HG02798 (cell line): ENCODE measurements around the gene RAC3.

ENCODE experiments used
- ATAC-seq: cut with Tn5 transposase; IDR thresholded peaks from one replicate; pipeline ENCODE4 v1.9.1; 2021; ENCODE audit warnings: mild to moderate bottlenecking; ENCODE audit not compliant: unreplicated experiment, poor library complexity

The RAC3 gene

DNA sequence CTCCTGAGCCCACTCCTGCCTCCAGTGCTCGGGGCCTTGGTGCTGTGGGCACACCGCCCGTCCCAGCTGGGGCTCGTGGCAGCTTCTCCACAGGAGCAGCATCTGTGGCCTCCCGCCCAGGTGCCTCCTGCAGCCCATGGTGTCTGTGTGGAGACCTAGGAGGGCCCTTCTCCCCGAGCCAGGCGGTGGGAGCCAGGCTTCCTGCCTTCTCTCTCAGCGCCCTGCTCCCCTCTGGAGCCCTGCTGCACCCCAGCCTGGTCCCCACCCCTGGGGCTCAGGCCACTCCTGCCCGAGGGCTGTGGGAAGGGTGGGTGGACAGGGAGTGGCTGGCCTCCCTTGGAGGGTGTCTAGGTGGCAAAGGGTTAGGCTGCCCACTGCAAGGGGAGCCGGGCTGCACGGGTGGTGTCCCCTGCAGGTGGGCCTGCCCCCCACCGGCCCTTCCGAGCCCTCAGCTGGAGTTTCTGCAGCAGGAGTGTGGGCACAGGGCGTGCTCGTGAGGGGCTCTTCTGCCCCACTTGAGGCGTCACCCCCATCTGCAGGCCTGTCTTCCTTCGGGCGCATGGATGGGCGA, 19.8 kb upstream of the RAC3 start:
- no peak for ATAC-seq

DNA sequence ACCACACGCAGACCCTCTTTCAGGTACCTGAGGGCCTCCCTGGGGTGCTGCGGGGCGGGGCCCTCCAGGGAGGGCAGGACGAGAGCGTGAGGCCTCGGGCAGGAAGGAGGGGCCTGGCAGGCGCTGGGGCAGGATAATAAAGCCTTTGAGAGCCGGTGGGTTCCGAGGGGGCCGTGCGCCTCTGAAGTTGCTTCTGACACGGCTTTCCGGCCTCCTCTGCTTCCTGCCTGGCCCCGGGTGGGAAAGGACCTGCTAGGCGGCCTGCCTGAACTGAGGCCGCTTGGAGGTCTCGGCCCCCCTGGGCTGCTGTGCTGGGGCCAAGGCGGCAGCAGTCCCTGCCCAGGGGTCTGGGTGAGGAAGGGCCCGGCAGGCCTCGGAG, 19.2 kb upstream of the RAC3 start:
- no peak for ATAC-seq

DNA sequence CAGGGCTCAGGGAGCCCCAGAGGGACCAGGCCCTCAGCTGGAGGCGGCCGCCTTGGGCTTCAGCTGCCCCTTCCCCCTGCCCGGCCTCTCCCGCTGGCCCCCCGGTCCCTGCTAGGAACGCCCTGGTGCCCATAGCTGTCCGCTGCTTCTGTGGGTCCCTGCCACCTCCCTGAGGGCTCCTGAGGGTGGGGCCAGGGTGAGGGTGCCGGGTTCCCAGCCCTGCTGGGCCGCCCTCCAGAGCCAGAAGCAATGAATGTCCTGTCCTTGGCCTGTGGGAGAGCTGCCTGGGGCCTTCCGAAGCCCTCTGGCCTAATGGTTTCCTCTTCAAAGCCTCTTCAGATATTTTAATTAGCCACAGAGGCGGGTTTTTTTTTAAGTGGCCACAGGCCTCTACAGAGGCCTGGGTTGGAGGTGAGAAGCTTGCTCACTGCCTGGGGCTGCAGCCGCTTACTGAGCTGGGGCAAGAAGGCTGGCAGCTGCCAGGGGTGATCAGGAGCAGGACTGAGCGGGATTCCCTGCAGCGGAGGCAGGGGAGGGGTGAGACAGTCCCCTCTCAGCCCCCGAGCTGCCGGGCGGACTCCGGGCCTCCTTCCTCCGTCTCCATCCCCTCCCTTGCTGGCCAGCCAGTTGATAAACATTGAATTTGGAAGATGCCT, 18.7 kb upstream of the RAC3 start:
- no peak for ATAC-seq

DNA sequence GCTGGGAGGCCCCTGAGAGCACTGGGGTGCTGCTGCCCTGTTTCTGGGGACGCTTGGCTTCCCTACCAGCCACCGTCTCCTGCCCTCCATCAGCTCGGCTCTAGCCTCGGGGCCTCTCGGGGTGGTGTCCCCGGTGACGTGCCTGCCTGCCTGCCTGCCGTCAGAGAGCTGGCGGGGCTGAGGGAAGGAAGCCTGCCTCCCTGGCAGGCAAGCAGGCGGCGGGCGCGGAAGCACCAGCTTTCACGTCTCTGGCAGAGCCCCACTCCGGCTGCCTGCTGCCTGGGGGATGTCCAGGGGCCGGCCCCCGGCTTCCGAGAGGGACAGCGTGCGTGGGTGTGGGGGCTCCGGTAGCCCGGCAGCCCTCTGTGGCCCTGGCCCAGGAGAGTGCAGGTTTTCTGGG, 18.1 kb upstream of the RAC3 start:
- no peak for ATAC-seq

DNA sequence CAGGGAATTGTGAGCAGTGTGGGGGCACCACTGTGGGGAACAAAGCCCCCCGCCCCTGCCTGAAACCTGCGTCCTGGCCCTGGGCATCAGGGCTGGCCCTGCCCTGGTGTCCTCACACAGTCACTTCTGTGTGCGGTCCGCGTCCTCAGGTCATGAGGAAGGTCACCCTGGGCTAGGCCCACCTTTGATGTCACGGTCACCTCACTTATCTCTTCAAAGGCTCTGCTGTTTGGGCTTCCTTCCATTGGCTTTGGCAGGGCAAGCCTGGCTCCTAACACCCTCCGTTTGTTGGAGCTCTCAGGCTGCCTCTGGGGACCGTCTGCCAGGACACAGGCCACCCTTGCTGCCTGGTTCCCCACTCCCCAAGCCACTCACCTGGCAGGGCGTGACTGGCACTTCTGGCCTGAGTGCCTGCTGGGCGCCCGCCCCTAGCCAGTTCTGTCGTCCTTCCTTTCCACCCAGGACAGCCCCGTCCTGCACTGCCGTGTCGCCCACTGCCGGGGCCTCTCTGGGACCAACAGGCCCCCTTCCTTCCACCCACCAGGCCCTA, 17.6 kb upstream of the RAC3 start:
- no peak for ATAC-seq

DNA sequence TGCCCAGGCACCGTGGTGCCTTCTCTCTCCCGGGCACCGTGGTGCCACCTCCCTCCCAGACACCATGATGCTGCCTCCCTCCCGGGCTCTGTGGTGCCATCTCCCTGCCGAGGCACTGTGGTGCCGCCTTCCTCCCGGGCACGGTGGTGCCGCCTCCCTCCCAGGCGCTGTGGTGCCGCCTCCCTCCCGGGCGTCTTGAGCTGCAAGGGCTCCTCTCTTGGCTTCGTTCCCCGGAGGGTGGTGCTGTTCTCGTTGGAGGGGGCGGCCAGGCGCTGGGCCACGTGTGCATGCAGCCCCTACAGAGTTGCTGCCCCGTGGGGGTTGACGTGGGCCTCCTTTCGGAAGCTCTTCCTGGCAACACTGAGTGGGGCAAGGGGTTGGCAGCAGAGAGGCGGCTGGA, 17.0 kb upstream of the RAC3 start:
- ATAC-seq = no peak

DNA sequence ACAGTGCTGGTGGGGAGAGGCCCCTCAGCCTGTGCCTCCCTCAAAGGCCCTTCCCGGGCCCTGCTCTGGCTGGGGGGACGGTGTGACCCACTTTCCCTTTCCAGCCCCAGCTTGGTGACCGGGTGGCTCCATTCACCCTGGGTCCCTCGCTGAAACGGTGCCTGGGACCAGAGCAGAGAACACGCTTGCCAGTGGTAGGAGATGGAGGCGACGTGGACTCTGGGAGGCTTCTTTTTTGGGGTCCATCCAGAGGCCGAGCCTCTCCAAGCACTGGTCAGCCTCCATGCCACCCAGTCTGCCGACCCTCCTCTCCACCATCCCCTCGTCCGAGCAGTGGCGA, 16.5 kb upstream of the RAC3 start:
- no peak for ATAC-seq

DNA sequence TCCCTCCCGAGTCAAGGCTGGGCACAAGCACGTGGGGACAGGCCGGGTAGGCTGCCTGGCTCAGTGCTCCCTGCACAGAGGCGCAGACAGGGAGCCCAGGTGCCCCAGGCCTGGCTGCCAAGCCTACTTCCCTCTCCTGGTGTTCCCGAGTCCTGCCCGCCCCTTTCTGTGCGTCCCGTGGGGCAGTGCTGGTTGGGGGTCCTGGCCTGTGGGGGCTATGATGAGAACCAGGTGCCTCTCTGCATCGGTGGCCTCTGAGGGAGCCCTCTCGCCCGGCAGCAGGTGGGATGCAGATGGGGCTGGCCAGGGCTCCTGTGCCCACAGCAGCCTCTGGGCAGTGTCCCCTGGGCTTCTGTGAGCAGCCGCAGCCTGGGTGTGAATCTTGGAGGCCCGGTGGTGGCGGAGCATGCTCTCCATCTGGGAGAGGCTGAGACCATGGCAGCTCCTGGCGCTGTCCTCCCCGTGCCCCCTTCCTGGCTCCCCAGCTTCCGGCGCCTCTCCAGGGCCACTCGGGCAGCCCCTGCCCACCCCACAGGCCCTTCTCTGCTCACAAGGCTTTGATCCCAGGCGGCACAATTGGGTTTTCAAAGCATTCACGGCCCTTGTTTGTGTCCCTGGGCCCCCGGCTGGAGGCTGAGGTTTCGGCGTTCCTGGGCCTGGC, 16.0 kb upstream of the RAC3 start:
- ATAC-seq = no peak

DNA sequence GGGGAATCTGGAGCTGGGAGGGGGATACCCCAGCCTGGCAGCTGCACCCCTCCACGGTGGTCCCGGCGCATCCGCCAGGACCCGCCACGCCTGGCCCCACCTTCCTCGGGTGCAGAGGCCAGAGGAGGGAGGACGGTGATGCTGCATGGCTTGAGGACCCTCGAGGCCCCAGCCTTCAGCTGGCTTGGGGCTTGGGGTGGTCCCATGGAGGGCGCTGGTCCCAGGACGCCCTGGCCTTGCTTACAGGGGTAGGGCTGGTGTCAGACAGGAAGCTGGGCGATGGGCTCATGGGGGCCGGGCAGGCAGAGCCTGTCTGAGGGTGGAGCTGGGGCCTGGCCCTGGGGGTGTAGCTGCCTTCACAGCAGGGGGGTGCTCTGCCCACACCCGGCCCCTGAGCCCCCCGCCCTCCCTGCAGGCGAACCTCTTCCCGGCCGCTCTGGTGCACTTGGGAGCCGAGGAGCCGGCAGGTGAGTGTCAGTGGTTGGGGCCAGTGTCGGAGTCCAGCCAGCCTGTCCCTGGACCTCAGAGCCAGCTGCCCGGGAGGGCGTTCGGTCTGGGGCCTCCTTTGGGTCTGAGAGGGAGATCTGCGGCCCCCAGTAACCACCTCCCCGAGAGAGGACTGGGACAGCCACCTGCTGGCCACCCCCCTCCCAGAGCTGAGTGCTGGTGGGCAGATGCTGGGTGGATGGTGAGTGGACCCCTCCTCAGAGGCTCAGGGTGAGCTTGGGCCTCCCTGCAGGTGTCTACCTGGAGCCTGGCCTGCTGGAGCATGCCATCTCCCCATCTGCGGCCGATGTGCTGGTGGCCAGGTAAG, 15.2 kb upstream of the RAC3 start:
- no peak for ATAC-seq

DNA sequence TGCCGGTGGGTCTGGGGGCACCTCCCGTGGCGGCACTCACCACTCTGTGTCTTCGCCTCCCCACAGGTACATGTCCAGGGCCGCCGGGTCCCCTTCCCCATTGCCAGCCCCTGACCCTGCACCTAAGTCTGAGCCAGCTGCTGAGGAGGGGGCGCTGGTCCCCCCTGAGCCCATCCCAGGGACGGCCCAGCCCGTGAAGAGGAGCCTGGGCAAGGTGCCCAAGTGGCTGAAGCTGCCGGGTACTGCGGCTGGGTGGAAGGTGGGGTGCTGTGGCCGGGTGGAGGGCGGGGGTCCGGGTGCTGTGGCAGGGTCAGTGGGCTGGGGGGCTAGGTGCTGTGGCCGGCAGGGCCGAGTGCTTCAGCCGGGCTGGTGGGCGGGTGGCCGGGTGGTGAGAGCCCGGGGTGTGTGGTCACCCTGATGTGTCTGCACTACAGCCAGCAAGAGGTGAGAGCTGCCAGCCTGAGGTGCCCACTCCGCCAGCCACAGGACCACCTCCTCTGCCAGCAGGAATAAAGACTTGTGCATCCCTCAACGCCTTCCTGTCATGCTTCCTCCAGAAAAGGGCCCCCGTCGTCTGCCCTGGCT, 14.5 kb upstream of the RAC3 start:
- no peak for ATAC-seq

DNA sequence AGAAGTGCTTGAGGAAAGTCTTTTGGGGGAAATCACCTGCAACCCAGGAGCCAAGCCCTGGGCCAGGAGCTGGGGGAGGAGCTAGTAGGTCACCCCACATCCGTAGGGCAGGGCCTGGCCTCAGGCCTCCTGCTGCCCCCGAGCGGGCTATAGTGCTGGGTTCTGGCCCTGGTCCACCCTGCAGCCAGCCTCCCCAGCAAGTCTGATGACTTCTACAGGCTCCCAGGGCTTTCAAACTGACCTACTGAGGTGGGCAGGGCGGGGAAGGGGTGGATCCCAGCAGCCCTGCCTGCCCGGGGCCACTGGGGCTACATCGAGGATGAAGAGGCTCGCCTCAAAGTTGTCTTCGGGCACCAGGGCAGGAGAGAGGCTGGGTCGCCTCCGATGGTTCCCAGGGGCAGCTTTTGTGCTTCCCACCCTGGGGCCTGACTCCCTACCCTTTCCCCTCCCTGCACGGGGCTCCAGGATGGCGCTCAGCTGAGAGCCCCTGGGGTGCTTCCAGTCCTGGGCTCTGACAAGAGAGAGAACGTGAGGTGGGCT, 13.8 kb upstream of the RAC3 start:
- no peak for ATAC-seq

DNA sequence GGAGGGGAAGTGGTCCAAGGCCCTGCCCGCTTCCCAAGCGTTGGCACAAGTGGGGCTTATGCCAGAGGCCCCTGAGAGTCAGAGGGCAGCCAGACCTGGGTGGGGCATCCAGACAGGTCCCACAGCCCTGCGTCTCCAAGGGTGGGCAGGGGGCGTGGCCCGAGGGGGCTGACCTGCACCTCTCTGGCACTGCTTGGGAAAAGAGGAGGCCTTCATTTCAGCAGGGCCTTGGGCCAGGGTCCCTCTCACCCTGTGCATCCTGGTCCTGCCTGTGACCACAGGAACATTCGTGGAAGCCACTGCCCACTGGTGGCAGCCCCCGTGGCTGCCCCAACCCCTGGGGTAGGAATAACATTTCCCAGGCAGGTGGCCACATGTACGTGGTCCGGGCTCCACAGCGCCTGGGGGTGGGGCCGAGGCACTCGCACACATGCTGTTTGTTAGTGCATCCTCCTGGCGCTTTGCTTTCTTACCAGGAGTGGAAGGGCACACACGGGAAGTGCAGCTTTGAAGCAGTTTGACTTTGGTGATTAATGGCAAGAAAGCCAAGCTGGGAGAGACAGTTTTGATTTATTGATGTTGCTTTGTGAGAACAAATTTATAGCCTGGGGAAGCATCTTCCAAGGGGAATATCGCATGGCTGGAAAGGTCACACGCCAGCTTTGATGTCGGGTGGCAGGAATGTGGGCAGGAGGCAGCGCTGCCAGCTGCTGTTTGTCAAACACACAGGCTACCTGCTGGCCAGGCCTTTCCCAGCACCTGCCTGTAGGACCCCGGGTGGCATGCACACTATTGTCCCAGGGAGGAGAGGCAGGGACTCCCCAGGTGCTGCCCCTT, 13.1 kb upstream of the RAC3 start:
- ATAC-seq = no peak

DNA sequence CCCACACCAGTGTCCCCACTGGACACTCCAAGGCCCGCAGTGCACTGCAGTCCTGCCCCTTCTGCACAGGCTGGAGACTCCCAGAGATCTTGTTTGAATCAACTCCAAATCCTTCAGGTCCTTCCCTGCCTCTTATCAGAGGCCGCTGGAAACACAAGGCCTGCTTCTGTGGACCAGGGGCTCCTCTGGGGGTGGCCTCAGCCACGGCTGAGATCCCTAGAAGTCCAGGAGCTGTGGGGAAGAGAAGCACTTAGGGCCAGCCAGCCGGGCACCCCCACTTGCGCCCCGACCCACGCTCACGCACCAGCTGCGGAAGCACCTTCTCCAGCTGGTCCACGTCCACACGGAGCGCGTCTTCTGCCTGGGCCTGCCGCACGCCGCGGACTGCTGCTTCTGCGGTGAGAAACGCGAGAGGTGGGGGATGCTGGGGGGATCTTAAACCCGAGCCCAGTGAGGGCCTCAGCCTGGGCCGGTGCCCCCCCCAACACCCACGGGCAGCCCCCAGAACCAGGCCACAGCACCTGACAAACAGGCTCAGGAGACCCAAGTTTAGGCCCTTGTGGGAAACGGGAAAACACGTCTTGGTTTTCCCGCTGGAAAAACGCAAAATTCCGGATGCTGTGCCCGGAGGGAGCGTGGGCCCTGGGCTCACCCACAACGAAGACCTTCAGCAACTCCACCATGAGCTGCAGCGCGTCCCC, 12.3 kb upstream of the RAC3 start:
- ATAC-seq = no peak

DNA sequence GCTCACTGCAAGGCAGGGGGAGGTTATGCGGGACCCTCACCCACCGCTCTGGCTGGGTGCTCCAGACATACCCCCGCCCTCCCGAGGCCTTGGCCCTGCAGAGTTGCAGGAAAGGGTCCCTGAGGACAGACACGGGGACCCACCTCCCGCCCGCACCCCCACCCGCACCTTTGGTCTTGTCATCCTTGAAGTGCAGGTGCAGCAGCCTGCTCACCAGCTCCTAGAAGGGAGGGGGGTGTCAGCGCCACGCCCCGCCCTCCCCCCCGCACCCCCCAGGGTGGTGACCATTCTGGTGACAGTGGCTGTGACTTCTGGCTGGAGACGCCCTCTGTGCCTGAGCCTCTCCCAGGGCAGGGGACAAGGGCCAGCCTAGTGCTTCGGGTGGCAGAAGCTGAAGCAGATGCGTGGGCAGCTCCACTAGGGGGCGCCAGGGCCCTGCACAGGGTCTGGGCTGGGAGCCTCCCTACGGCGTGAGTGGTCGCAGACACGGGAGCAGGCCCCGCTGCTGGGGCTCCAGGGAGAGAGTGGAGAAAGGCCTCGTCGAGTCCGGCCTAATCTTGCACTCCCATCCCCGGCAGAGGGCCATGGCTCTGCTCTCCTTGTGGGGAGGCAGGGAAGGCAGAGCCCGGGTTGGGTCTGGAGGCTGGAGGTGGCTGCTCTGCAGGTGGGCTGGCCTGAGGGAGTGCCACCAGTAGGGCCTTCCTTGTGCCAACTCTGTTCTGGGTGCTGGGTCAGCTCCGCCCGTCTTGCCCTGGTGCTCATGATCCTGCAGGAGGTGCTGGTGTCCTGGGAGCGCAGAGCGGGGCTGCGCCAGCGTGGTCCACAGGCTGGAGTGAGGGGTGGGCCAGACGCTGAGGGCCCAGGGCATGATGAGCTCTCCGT, 11.5 kb upstream of the RAC3 start:
- no peak for ATAC-seq

DNA sequence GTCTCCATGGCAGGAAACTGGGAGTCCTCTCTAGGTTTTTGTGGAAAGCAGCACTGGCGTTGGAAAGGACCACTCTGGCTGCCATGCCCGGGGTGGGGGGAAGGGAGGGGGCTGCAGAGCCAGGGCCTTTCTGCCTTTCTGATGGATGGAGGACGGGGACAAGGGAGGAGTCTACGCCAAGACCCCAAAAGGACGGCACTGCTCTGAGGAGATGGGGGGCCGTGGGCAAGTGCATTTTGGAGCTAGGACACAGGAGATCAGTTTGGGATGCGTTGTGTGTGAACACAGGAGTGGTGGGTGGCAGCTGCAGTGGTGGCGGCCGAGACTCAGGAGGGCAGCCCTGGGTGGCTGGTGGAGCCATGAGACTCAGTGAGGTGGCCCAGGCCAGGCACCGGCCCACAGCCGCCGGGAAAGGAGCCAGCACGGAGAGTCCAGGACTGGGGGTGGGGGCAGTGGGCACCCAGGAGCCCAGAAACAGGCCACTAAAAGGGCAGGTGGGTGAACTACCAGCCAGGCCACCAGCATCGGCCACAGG, 10.8 kb upstream of the RAC3 start:
- no peak for ATAC-seq

DNA sequence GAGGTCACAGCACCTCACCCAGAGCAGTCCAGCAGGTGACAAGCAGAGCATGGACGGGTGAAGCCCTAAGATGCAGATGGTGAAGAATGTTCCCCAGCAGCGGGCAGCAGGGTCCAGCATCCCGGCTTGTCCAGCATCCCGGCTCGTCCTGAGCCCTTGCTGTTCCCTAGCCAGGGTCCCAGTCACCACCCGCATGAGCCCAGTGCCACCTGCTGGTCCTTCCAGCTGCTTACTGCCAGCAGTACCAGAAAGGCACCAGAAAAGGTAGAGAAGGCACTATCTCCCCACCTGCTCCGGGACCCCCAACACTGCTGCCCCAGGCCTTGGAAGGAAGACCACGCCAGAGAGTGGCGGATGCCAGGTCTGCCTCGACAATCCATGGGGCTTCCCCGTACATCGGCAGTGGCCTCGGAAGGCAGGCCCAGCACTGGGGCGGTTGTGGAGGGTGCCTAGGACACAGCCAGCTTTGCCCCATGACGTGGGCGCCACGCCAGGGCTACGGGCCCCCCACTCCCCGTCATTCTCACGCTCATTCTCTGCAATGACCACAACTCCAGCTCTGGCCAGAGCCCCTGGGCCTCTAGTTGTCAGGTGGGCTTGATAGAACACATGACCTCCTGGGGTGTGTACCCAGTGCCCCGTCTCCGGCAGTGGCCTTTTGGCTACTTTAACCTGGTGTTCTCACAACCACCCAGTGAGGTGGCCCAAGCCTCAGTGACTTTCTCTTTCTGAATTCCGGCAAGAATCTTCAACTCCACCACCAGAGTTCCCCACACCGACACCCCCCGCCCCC, 10.2 kb upstream of the RAC3 start:
- no peak for ATAC-seq

DNA sequence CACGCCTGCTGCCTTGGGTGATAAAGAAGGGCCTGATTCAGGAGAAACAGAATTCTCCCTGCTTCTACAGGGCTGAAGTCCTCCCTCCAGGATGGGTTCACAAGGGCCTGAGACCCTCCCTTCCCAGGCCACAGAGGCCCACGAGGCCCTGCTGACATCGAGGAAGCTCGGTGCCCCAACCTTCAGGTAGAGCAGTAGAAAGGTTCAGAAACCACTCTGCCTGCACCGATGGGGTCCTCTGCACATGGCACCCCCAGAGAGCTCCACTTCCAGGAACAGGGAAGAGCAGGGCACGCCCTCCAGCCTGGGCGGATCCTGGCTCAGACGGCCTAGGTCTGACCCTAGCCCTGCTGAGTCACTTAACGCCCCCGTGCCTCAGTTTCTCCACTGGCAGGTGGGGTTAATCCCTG, 9.6 kb upstream of the RAC3 start:
- ATAC-seq = no peak
